ENCODE results near the gene CEP85. TPM values are rescaled to one million over a fixed set of nuclear protein-coding genes. Genes with fewer than 3 reads are reported as not detected.

CEP85 gene
- total RNA-seq, 2 experiments from 2014 or later, result 45.7 to 47.0 TPM

- Mint-ChIP-seq H3K9me3 (no peaks in the 10 kb centered on the region), H3K4me3 (peak overlapping the region; percentile 81), H3K27ac (peak overlapping the region; percentile 83), H3K36me3 (ENCODE audit: low read depth) (peaks cover 35% of the 10 kb centered on the region), H3K27me3 (ENCODE audit: low read depth) (no peaks in the 10 kb centered on the region), H3K4me1 (ENCODE audit: low read depth) (peaks cover 88% of the 10 kb centered on the region)
- CTCF ChIA-PET, result interaction anchor here (1.1 to 9.0 kb wide), 3 partner anchors 6 to 46 kb away, joined by 5 to 193 read pairs (median 68); partner anchors contain the start of genes CD52 and CEP85
- DNase-seq, result peak; percentile 30
- intact Hi-C loops (cut with micrococcal nuclease), result loop anchor here (5.0 kb wide), 1 partner anchor 153 kb away; no protein-coding TSS in a partner anchor
Measured at GRCh38 chr1:26280333-26281042, 46.5 kb downstream of the CEP85 start.

- H3K27me3 Mint-ChIP-seq (ENCODE audit: low read depth), result no peaks in the 10 kb centered on the region
Measured at GRCh38 chr1:26281091-26281958, 47.3 kb downstream of the CEP85 start.

GRCh38 chr1:26281971-26282370 is 48.0 kb downstream of the CEP85 start:
- CTCF ChIA-PET, result interaction anchor here (9.0 kb wide), 1 partner anchor 37 kb away, joined by 193 read pairs; the partner anchor contains the start of gene CD52
- H3K27ac Mint-ChIP-seq, result peak overlapping the region; percentile 63
- no peaks in the 10 kb centered on the region for H3K27me3 Mint-ChIP-seq (ENCODE audit: low read depth)
- peak overlapping the region; percentile 58 for H3K4me3 Mint-ChIP-seq
- H3K36me3 Mint-ChIP-seq (ENCODE audit: low read depth), result peaks cover 27% of the 10 kb centered on the region
- intact Hi-C loops (cut with micrococcal nuclease), result loop anchor here (5.0 kb wide), 1 partner anchor 155 kb away; no protein-coding TSS in a partner anchor
- DNase-seq, result no peak
- H3K4me1 Mint-ChIP-seq (ENCODE audit: low read depth), result peaks cover 85% of the 10 kb centered on the region
- H3K9me3 Mint-ChIP-seq, result no peaks in the 10 kb centered on the region

More at GRCh38 chr1:26281091-26281958, 47.3 kb downstream of the CEP85 start:
- Mint-ChIP-seq H3K36me3 (ENCODE audit: low read depth) (peaks cover 32% of the 10 kb centered on the region), H3K4me3 (peak overlapping the region; percentile 58), H3K27ac (peak overlapping the region; percentile 63), H3K9me3 (no peaks in the 10 kb centered on the region), H3K4me1 (ENCODE audit: low read depth) (peaks cover 87% of the 10 kb centered on the region)
- intact Hi-C loops (cut with micrococcal nuclease), result loop anchor here (5.0 kb wide), 1 partner anchor 154 kb away; no protein-coding TSS in a partner anchor
- no peak for DNase-seq
- CTCF ChIA-PET, result interaction anchor here (9.0 kb wide), 1 partner anchor 38 kb away, joined by 193 read pairs; the partner anchor contains the start of gene CD52

GRCh38 chr1:26282401-26282918 is 48.5 kb downstream of the CEP85 start:
- Mint-ChIP-seq H3K36me3 (ENCODE audit: low read depth) (peaks cover 23% of the 10 kb centered on the region), H3K4me1 (ENCODE audit: low read depth) (peaks cover 85% of the 10 kb centered on the region), H3K27me3 (ENCODE audit: low read depth) (no peaks in the 10 kb centered on the region), H3K27ac (peak overlapping the region; percentile 32), H3K9me3 (no peaks in the 10 kb centered on the region), H3K4me3 (no peak overlapping the region)
- CTCF ChIA-PET, result interaction anchor here (8.8 to 9.0 kb wide), 2 partner anchors 35 to 37 kb away, joined by 193 to 210 read pairs; partner anchors contain the start of gene CD52
- intact Hi-C loops (cut with micrococcal nuclease), result loop anchor here (5.0 kb wide), 1 partner anchor 155 kb away; no protein-coding TSS in a partner anchor
- no peak for DNase-seq

- peak overlapping the region; percentile 92 for H3K27ac Mint-ChIP-seq
- H3K36me3 Mint-ChIP-seq (ENCODE audit: low read depth), result peaks cover 21% of the 10 kb centered on the region
- no peaks in the 10 kb centered on the region for H3K27me3 Mint-ChIP-seq (ENCODE audit: low read depth)
- peaks cover 85% of the 10 kb centered on the region for H3K4me1 Mint-ChIP-seq (ENCODE audit: low read depth)
- intact Hi-C loops (cut with micrococcal nuclease), result loop anchor here (5.0 kb wide), 1 partner anchor 156 kb away; no protein-coding TSS in a partner anchor
- H3K9me3 Mint-ChIP-seq, result no peaks in the 10 kb centered on the region
- DNase-seq, result no peak
- CTCF ChIA-PET, result interaction anchor here (0.6 to 8.8 kb wide), 2 partner anchors 11 to 34 kb away, joined by 5 to 210 read pairs; partner anchors contain the start of gene CD52
- no peak overlapping the region for H3K4me3 Mint-ChIP-seq
Measured at GRCh38 chr1:26283279-26283853, 49.4 kb downstream of the CEP85 start.

GRCh38 chr1:26283871-26284596 is 50.0 kb downstream of the CEP85 start:
- peaks cover 18% of the 10 kb centered on the region for H3K36me3 Mint-ChIP-seq (ENCODE audit: low read depth)
- H3K9me3 Mint-ChIP-seq, result no peaks in the 10 kb centered on the region
- H3K4me3 Mint-ChIP-seq, result peak overlapping the region; percentile 36
- intact Hi-C loops (cut with micrococcal nuclease), result loop anchor here (5.0 kb wide), 1 partner anchor 157 kb away; no protein-coding TSS in a partner anchor
- no peaks in the 10 kb centered on the region for H3K27me3 Mint-ChIP-seq (ENCODE audit: low read depth)
- peaks cover 85% of the 10 kb centered on the region for H3K4me1 Mint-ChIP-seq (ENCODE audit: low read depth)
- CTCF ChIA-PET, result interaction anchor here (0.5 to 8.8 kb wide), 11 partner anchors 7 to 436 kb away, joined by 3 to 210 read pairs (median 6); partner anchors contain the start of genes CD52, SH3BGRL3 and UBXN11
- DNase-seq, result no peak
- H3K27ac Mint-ChIP-seq, result peak overlapping the region; percentile 92

- peak; percentile 96 for DNase-seq
- CTCF ChIA-PET, result interaction anchor here (0.5 to 8.8 kb wide), 12 partner anchors 7 to 436 kb away, joined by 3 to 210 read pairs (median 6); partner anchors contain the start of genes CD52, SH3BGRL3 and UBXN11
Measured at GRCh38 chr1:26284597-26285347, 50.8 kb downstream of the CEP85 start.

GRCh38 chr1:26285366-26286063 is 51.5 kb downstream of the CEP85 start:
- H3K4me3 Mint-ChIP-seq, result no peak overlapping the region
- peak; percentile 65 for DNase-seq
- no peaks in the 10 kb centered on the region for H3K27me3 Mint-ChIP-seq (ENCODE audit: low read depth)
- H3K36me3 Mint-ChIP-seq (ENCODE audit: low read depth), result peaks cover 18% of the 10 kb centered on the region
- CTCF ChIA-PET, result interaction anchor here (0.5 to 8.8 kb wide), 11 partner anchors 8 to 383 kb away, joined by 3 to 210 read pairs (median 6); partner anchors contain the start of genes CD52, SH3BGRL3 and UBXN11
- no peaks in the 10 kb centered on the region for H3K9me3 Mint-ChIP-seq
- H3K4me1 Mint-ChIP-seq (ENCODE audit: low read depth), result peaks cover 93% of the 10 kb centered on the region
- H3K27ac Mint-ChIP-seq, result peak overlapping the region; percentile 92
- intact Hi-C loops (cut with micrococcal nuclease), result loop anchor here (5.0 kb wide), 2 partner anchors 187 to 407 kb away; partner anchors contain the start of gene HMGN2

More at GRCh38 chr1:26284597-26285347, 50.8 kb downstream of the CEP85 start:
- intact Hi-C loops (cut with micrococcal nuclease), result loop anchor here (5.0 kb wide), 3 partner anchors 157 to 408 kb away; partner anchors contain the start of gene HMGN2
- Mint-ChIP-seq H3K36me3 (ENCODE audit: low read depth) (peaks cover 18% of the 10 kb centered on the region), H3K9me3 (no peaks in the 10 kb centered on the region), H3K4me3 (peak overlapping the region; percentile 36), H3K4me1 (ENCODE audit: low read depth) (peaks cover 88% of the 10 kb centered on the region), H3K27me3 (ENCODE audit: low read depth) (no peaks in the 10 kb centered on the region), H3K27ac (peak overlapping the region; percentile 92)

- DNase-seq, result no peak
- Mint-ChIP-seq H3K4me3 (no peak overlapping the region), H3K4me1 (ENCODE audit: low read depth) (peaks cover 95% of the 10 kb centered on the region), H3K27me3 (ENCODE audit: low read depth) (no peaks in the 10 kb centered on the region), H3K36me3 (ENCODE audit: low read depth) (peaks cover 16% of the 10 kb centered on the region), H3K27ac (peak overlapping the region; percentile 94), H3K9me3 (no peaks in the 10 kb centered on the region)
- intact Hi-C loops (cut with micrococcal nuclease), result loop anchor here (5.0 kb wide), 2 partner anchors 186 to 406 kb away; partner anchors contain the start of gene HMGN2
- CTCF ChIA-PET, result interaction anchor here (0.6 to 8.8 kb wide), 7 partner anchors 9 to 283 kb away, joined by 3 to 210 read pairs (median 13); partner anchors contain the start of genes CD52, SH3BGRL3 and UBXN11
Measured at GRCh38 chr1:26286064-26286416, 52.0 kb downstream of the CEP85 start.

Measured in activated naive CD4-positive, alpha-beta T cell treated with anti-CD3 and anti-CD28 coated beads for 36 hours (primary cell).